ENCODE results near the gene CNTN5. TPM values are rescaled to one million over a fixed set of nuclear protein-coding genes. Genes with fewer than 3 reads are reported as not detected.

CNTN5 gene
- total RNA-seq, 2 donors from 2014 or later = 0.85 to 4.2 TPM

GRCh38 chr11:99162819-99163218, 142.1 kb downstream of the CNTN5 start:
- TF ChIP-seq CTCF (IDR thresholded peaks at IDR 0.05) = no peak
- Histone ChIP-seq H3K9me3 (no peaks in the 10 kb centered on the region), H3K36me3 (no peaks in the 10 kb centered on the region), H3K4me1 (ENCODE audit: control insufficient read depth in 1 of 2, low read depth in 2 of 2) (no peaks in the 10 kb centered on the region), H3K27ac (no peak overlapping the region), H3K27me3 (replicated peaks; ENCODE audit: insufficient read depth) (no peaks in the 10 kb centered on the region), H3K4me3 (no peak overlapping the region)
- ATAC-seq (ENCODE audit: insufficient number of reproducible peaks, low FRiP score, low read depth) = no peak
- no peak for DNase-seq (ENCODE audit: low spot score)

- Histone ChIP-seq H3K36me3 (no peaks in the 10 kb centered on the region), H3K27ac (no peak overlapping the region), H3K27me3 (replicated peaks; ENCODE audit: insufficient read depth) (no peaks in the 10 kb centered on the region), H3K9me3 (no peaks in the 10 kb centered on the region), H3K4me3 (no peak overlapping the region), H3K4me1 (ENCODE audit: control insufficient read depth in 1 of 2, low read depth in 2 of 2) (no peaks in the 10 kb centered on the region)
- no peak for TF ChIP-seq CTCF (IDR thresholded peaks at IDR 0.05)
- DNase-seq (ENCODE audit: low spot score) = no peak
- ATAC-seq (ENCODE audit: insufficient number of reproducible peaks, low FRiP score, low read depth) = no peak
These were observed 149.8 kb downstream of the CNTN5 start for GRCh38 chr11:99170591-99170990.

GRCh38 chr11:99171330-99171729, 150.6 kb downstream of the CNTN5 start:
- Histone ChIP-seq H3K4me3 (no peak overlapping the region), H3K27me3 (replicated peaks; ENCODE audit: insufficient read depth) (no peaks in the 10 kb centered on the region), H3K27ac (no peak overlapping the region), H3K9me3 (no peaks in the 10 kb centered on the region), H3K4me1 (ENCODE audit: control insufficient read depth in 1 of 2, low read depth in 2 of 2) (no peaks in the 10 kb centered on the region), H3K36me3 (no peaks in the 10 kb centered on the region)
- TF ChIP-seq CTCF (IDR thresholded peaks at IDR 0.05) = no peak
- ATAC-seq (ENCODE audit: insufficient number of reproducible peaks, low FRiP score, low read depth) = no peak
- DNase-seq (ENCODE audit: low spot score) = no peak

GRCh38 chr11:99176430-99176829, 155.7 kb downstream of the CNTN5 start:
- no peaks in the 10 kb centered on the region for H3K9me3 ChIP-seq
- ATAC-seq (ENCODE audit: insufficient number of reproducible peaks, low FRiP score, low read depth) = no peak

GRCh38 chr11:99177446-99177845, 156.7 kb downstream of the CNTN5 start:
- Histone ChIP-seq H3K4me3 (no peak overlapping the region), H3K27me3 (replicated peaks; ENCODE audit: insufficient read depth) (no peaks in the 10 kb centered on the region), H3K36me3 (no peaks in the 10 kb centered on the region), H3K4me1 (ENCODE audit: control insufficient read depth in 1 of 2, low read depth in 2 of 2) (no peaks in the 10 kb centered on the region), H3K27ac (no peak overlapping the region), H3K9me3 (no peaks in the 10 kb centered on the region)
- no peak for DNase-seq (ENCODE audit: low spot score)
- no peak for TF ChIP-seq CTCF (IDR thresholded peaks at IDR 0.05)
- no peak for ATAC-seq (ENCODE audit: insufficient number of reproducible peaks, low FRiP score, low read depth)

More at GRCh38 chr11:99176430-99176829, 155.7 kb downstream of the CNTN5 start:
- Histone ChIP-seq H3K27ac (no peak overlapping the region), H3K4me1 (ENCODE audit: control insufficient read depth in 1 of 2, low read depth in 2 of 2) (no peaks in the 10 kb centered on the region), H3K27me3 (replicated peaks; ENCODE audit: insufficient read depth) (no peaks in the 10 kb centered on the region), H3K36me3 (no peaks in the 10 kb centered on the region), H3K4me3 (no peak overlapping the region)
- no peak for DNase-seq (ENCODE audit: low spot score)
- no peak for TF ChIP-seq CTCF (IDR thresholded peaks at IDR 0.05)

Measured in thoracic aorta (tissue), 2 donors.